HAP-1 (cell line): Measurements from ENCODE around the gene HIPK2.

Experiments used
- DNase-seq, 2 experiments: peaks; one replicate each; pipeline ENCODE4 v3.0.0-alpha.2; 2016 to 2020; ENCODE audit warnings: low spot score in 2 of 2
- H3K27me3 ChIP-seq: fragments of 250-450 bp; sonication (Bioruptor Pico); 2 replicates; pipeline ENCODE4 v1.5.1; 2020; ENCODE audit warnings: low read depth, mild to moderate bottlenecking, moderate library complexity
- H3K36me3 ChIP-seq: fragments of 250-450 bp; sonication (Bioruptor Pico); replicated peaks from 2 replicates; pipeline ENCODE4 v1.5.1; 2020; ENCODE audit warnings: mild to moderate bottlenecking
- H3K4me1 ChIP-seq: fragments of 250-450 bp; sonication (Bioruptor Pico); 2 replicates; pipeline ENCODE4 v1.5.1; 2020; ENCODE audit warnings: mild to moderate bottlenecking
- H3K4me3 ChIP-seq: fragments of 250-450 bp; sonication (Bioruptor Pico); 2 replicates; pipeline ENCODE4 v1.5.1; 2020; ENCODE audit warnings: mild to moderate bottlenecking, moderate library complexity
- H3K9me3 ChIP-seq: fragments of 250-450 bp; sonication (Bioruptor Pico); 2 replicates; pipeline ENCODE4 v1.5.1; 2020; ENCODE audit warnings: mild to moderate bottlenecking, moderate library complexity
- in situ Hi-C: fragments of 300-500 bp; cut with MboI; formaldehyde crosslinking; loops from 3 replicates; pipeline ENCODE4 v1.14.3; 2020; ENCODE audit warnings: low sequenced_read_pairs, inconsistent platforms, mixed read lengths

HIPK2 gene

DNA sequence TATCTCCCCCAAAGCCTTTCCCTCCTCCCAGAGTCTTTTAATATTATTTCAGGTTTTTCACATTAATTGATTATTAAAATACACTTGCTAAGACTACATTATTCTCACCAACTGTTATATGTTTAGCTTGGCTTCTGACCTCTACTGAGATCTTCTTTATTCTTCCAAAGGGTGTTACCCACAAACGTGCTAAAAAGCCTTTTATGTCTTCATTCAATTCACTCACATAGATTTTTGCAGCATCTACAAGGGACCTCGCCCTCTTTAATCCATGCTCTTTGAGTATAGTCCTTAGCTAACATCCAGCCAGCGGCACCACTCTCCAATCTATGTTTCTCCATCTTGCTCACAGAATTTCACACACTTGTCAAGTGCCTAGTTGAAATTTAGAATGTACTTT lies 115.9 kb downstream of the HIPK2 start:
- H3K4me3 ChIP-seq: no peak overlapping the region
- no peaks in the 10 kb centered on the region for H3K27me3 ChIP-seq
- no peaks in the 10 kb centered on the region for H3K9me3 ChIP-seq
- no peak for DNase-seq
- in situ Hi-C loops: no loop called here
- peaks cover 18% of the 10 kb centered on the region for H3K4me1 ChIP-seq
- H3K36me3 ChIP-seq: no peaks in the 10 kb centered on the region

GRCh38 chr7:139661043-139661440 lies 116.8 kb downstream of the HIPK2 start:
- DNase-seq: no peak
- no peaks in the 10 kb centered on the region for H3K9me3 ChIP-seq
- no peaks in the 10 kb centered on the region for H3K36me3 ChIP-seq
- in situ Hi-C loops: no loop called here
- no peak overlapping the region for H3K4me3 ChIP-seq
- peaks cover 18% of the 10 kb centered on the region for H3K4me1 ChIP-seq
- no peaks in the 10 kb centered on the region for H3K27me3 ChIP-seq

DNA sequence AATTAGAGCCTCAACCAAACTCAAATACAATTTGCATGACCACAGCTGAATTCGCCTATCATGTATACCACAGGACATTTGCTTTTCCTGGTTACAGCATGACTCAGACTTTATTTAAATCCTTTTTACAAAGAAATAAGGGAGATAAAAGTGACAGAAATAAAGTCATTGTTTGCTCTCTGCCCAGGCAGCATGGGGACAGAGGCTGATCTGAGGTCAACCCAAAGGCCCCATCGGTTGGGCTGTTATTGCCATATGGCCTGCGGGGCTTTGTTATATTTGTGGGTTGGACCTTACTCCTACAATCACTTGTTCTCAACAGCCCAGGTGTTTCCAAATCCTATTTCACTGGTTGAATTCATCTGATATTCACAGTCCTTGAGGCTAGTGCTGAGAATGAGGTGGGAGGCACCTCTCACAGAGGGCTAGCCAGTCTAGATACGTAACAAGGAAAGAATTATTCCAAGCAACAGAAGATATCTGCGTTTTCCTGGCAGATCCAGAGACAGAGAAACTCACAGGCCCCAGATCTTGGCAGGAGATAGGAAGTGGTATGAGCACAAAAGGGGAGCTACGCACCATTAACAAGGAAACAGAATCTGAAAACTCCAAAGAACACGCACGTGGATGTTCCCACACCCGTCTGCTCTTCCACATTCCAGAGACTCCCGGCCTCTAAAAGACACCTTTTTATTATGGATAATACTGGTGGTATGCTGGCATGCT lies 117.3 kb downstream of the HIPK2 start:
- Histone ChIP-seq H3K9me3 (no peaks in the 10 kb centered on the region), H3K4me3 (no peak overlapping the region), H3K36me3 (no peaks in the 10 kb centered on the region), H3K27me3 (no peaks in the 10 kb centered on the region), H3K4me1 (peaks cover 18% of the 10 kb centered on the region)
- in situ Hi-C loops: no loop called here
- peak in 1 of 2 experiments; percentile 26 for DNase-seq

- DNase-seq: no peak
- Histone ChIP-seq H3K27me3 (no peaks in the 10 kb centered on the region), H3K4me1 (peaks cover 18% of the 10 kb centered on the region), H3K9me3 (no peaks in the 10 kb centered on the region), H3K36me3 (no peaks in the 10 kb centered on the region), H3K4me3 (no peak overlapping the region)
- in situ Hi-C loops: no loop called here
Observed at GRCh38 chr7:139659922-139660316, 117.9 kb downstream of the HIPK2 start.

- Histone ChIP-seq H3K4me1 (peaks cover 18% of the 10 kb centered on the region), H3K9me3 (no peaks in the 10 kb centered on the region), H3K27me3 (no peaks in the 10 kb centered on the region), H3K36me3 (no peaks in the 10 kb centered on the region), H3K4me3 (no peak overlapping the region)
- DNase-seq: no peak
- in situ Hi-C loops: no loop called here
Observed at GRCh38 chr7:139658908-139659675, 118.7 kb downstream of the HIPK2 start.

DNA sequence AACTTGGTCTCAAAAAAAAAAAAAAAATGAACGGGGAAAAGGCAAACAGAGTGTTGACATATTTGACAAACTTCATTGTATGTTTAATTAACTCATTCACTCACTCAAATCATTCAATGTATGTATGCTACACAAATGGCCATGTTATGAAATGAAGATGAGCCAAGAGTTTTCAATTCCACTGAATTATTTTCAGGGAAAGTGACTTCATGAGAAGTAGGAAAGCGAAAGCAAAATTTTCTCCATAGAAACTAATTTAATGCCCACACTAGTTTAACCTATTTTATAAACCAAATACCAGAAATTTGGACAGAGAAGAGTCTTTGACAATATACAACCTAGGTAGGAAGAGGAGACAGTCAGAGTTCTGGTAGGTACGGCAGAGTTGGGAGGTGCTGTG lies 119.5 kb downstream of the HIPK2 start:
- Histone ChIP-seq H3K9me3 (no peaks in the 10 kb centered on the region), H3K4me1 (peaks cover 18% of the 10 kb centered on the region), H3K27me3 (no peaks in the 10 kb centered on the region), H3K36me3 (no peaks in the 10 kb centered on the region), H3K4me3 (no peak overlapping the region)
- in situ Hi-C loops: no loop called here
- no peak for DNase-seq

DNA sequence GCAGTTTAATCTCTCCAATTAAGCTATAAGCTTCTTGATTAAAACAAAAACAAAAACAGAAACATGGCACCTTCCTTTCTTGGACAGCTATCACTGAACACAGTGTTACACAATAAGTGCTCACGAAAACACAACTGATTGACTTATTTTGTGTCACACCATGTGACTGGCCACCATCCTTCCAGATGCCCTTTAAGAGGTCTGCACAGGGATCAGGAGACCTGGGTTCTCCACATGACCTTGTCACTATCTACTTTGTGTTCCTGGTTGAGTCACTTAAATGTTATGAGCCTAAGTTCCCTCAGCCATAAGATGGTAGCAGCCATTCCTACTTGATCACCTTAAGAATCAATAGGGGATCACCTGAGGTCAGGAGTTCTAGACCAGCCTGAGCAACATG lies 120.1 kb downstream of the HIPK2 start:
- in situ Hi-C loops: no loop called here
- Histone ChIP-seq H3K36me3 (no peaks in the 10 kb centered on the region), H3K4me1 (peaks cover 18% of the 10 kb centered on the region), H3K4me3 (no peak overlapping the region), H3K27me3 (no peaks in the 10 kb centered on the region), H3K9me3 (no peaks in the 10 kb centered on the region)
- DNase-seq: no peak

DNA sequence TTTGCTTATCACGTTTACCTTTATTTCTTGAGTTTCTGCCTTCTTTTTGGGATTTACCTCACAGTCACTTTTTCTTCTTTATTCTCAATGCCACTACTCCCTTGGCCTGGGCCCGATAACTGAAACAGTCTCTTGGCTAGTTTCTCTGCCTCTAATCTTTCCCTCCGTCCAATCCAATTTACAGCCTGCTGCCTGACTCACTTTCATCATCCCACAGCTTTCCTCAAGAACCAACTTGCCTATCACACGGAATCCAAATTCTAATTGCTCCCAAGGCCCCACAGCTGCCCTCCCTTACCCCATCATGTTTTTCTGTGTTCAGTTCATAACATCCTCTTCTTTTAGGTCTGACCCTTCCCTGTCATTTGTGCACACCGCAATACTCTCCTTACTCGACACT lies 121.4 kb downstream of the HIPK2 start:
- Histone ChIP-seq H3K27me3 (no peaks in the 10 kb centered on the region), H3K4me3 (no peak overlapping the region), H3K4me1 (peaks cover 11% of the 10 kb centered on the region), H3K9me3 (no peaks in the 10 kb centered on the region), H3K36me3 (no peaks in the 10 kb centered on the region)
- DNase-seq: no peak
- in situ Hi-C loops: no loop called here

GRCh38 chr7:139655305-139655704 lies 122.5 kb downstream of the HIPK2 start:
- no peak for DNase-seq

DNA sequence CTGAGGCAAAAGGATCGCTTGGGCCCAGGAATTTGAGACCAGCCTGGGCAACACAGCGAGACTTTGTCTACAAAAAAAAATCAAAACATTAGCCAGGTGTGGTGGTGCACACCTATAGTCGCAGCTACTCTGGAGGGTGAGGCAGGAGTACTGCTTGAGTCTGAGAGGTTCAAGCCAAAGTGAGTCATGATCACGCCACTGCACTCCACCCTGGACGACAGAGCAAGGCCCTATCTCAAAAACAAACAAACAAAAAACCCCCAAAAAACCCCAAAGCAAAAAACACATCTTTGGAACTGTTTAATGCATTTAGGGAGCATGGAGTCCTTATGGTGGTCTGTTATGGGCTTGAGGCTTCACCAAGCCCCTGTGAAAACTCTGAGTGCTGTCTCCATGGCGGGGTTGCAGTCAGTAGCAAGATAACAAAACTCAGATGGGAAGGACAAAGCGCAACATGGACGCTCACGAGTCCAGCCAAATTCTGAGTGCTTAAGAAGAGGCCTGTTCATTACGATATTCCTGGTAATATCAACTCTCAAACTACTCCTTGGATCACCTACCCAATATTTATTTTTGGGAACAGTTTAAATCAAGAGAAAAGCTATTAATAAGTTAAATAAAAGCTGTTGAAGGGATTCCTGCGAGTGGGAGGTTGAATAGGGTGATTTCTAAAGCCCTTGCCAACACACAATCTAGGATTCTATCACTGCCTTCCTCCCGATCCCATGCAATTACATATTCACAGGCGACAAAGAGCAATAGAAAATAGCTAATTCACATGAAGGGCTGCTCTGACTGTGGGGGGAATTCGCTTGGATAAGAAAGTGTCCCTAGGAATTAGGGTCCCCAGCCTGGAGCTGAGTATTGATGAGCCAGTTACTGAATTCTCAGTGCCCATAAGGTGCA lies 123.3 kb downstream of the HIPK2 start:
- in situ Hi-C loops: no loop called here
- Histone ChIP-seq H3K4me1 (no peaks in the 10 kb centered on the region), H3K27me3 (no peaks in the 10 kb centered on the region), H3K4me3 (no peak overlapping the region), H3K36me3 (no peaks in the 10 kb centered on the region), H3K9me3 (no peaks in the 10 kb centered on the region)
- no peak for DNase-seq

More at GRCh38 chr7:139655305-139655704, 122.5 kb downstream of the HIPK2 start:
- Histone ChIP-seq H3K9me3 (no peaks in the 10 kb centered on the region), H3K4me3 (no peak overlapping the region), H3K36me3 (no peaks in the 10 kb centered on the region), H3K27me3 (no peaks in the 10 kb centered on the region), H3K4me1 (peaks cover 2% of the 10 kb centered on the region)
- in situ Hi-C loops: no loop called here

DNA sequence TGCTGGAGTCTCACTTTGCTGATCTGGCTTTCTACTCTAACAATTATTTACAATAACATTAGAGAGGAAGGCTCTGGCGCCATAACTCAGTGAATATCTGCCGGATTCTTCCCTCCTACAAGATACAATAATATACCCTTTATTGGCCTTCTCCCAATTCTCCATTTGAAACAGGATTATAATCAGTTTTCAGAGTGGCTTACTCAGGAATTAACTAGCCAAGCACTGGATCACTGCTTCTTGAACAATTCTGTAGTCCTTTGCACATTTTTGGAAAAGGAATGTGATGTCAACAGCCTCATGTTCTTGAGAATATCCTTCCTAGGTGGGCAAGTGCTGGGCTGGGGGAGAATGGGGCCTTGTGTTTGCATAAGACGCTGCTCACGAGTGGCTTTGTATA lies 125.9 kb downstream of the HIPK2 start:
- DNase-seq: no peak
- Histone ChIP-seq H3K4me3 (no peak overlapping the region), H3K27me3 (no peaks in the 10 kb centered on the region), H3K4me1 (no peaks in the 10 kb centered on the region), H3K9me3 (no peaks in the 10 kb centered on the region), H3K36me3 (no peaks in the 10 kb centered on the region)
- in situ Hi-C loops: no loop called here

DNA sequence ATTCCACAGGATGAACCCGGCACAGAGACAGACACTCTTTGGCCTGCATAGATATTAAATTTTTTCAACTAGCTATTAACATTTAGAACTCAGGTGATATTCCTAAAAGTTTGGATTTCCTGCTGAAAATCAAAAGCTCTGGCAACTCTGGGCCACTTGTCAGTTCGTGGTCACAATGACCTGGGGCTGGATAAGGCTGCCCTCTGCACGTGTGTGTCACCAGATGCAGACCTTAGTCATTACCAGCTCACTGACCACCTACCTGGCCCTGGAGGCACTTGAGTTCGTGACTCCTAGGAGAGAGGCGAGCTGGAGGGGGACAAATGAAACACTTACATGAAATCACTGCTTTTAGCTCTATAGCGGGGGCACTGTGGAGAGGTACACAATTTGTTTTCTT lies 126.5 kb downstream of the HIPK2 start:
- H3K4me1 ChIP-seq: no peaks in the 10 kb centered on the region
- H3K36me3 ChIP-seq: no peaks in the 10 kb centered on the region
- in situ Hi-C loops: no loop called here
- no peak overlapping the region for H3K4me3 ChIP-seq
- no peaks in the 10 kb centered on the region for H3K9me3 ChIP-seq
- DNase-seq: no peak
- no peaks in the 10 kb centered on the region for H3K27me3 ChIP-seq

- in situ Hi-C loops: no loop called here
- H3K9me3 ChIP-seq: no peaks in the 10 kb centered on the region
- no peak for DNase-seq
- H3K36me3 ChIP-seq: no peaks in the 10 kb centered on the region
- no peaks in the 10 kb centered on the region for H3K4me1 ChIP-seq
- H3K4me3 ChIP-seq: no peak overlapping the region
- H3K27me3 ChIP-seq: no peaks in the 10 kb centered on the region
Observed at GRCh38 chr7:139650429-139651100, 127.2 kb downstream of the HIPK2 start.
